Liver (tissue), 3 donors: Measurements from ENCODE around the gene XAB2.

Experiments used
- EGR1 ChIP-seq, 2 donors: IDR thresholded peaks; 2 replicates each; pipeline ENCODE4 v1.6.1; 2016 to 2018; ENCODE audit warnings: antibody characterized with exemption in 2 of 2, low read depth in 2 of 2
- MAX ChIP-seq: IDR thresholded peaks from 2 replicates; pipeline ENCODE4 v1.6.1; 2016; ENCODE audit warnings: antibody characterized with exemption
- NR2F2 ChIP-seq: IDR thresholded peaks from 2 replicates; pipeline ENCODE4 v1.6.1; 2016; ENCODE audit warnings: antibody characterized with exemption
- REST ChIP-seq: IDR thresholded peaks from 2 replicates; pipeline ENCODE4 v1.6.1; 2016; ENCODE audit warnings: antibody characterized with exemption, mild to moderate bottlenecking
- SP1 ChIP-seq: IDR thresholded peaks from 2 replicates; pipeline ENCODE4 v1.6.1; 2018; ENCODE audit warnings: antibody characterized with exemption, mild to moderate bottlenecking
- TAF1 ChIP-seq: conservative IDR thresholded peaks from 2 replicates; pipeline ENCODE4 v1.6.1; 2016; ENCODE audit warnings: antibody characterized with exemption, mild to moderate bottlenecking
- YY1 ChIP-seq: IDR thresholded peaks from 2 replicates; pipeline ENCODE4 v1.6.1; 2016; ENCODE audit warnings: antibody characterized with exemption, mild to moderate bottlenecking
- ZBTB33 ChIP-seq: IDR thresholded peaks from 2 replicates; pipeline ENCODE4 v1.6.1; 2016; ENCODE audit warnings: antibody characterized with exemption
- TF ChIP-seq, protein P1 (sequence below): fragments of 150-350 bp; IDR thresholded peaks from 2 replicates; pipeline ENCODE4 v1.5.1; 2017; ENCODE audit warnings: improper control_type of control experiment, low read depth, low read length; ENCODE audit not compliant: missing input control
- donor health status: healthy.
- donor health status: healthy.

GRCh38 chr19:7627166-7627565 lies 2.2 kb downstream of the XAB2 start:
- TF ChIP-seq, protein P1, sequence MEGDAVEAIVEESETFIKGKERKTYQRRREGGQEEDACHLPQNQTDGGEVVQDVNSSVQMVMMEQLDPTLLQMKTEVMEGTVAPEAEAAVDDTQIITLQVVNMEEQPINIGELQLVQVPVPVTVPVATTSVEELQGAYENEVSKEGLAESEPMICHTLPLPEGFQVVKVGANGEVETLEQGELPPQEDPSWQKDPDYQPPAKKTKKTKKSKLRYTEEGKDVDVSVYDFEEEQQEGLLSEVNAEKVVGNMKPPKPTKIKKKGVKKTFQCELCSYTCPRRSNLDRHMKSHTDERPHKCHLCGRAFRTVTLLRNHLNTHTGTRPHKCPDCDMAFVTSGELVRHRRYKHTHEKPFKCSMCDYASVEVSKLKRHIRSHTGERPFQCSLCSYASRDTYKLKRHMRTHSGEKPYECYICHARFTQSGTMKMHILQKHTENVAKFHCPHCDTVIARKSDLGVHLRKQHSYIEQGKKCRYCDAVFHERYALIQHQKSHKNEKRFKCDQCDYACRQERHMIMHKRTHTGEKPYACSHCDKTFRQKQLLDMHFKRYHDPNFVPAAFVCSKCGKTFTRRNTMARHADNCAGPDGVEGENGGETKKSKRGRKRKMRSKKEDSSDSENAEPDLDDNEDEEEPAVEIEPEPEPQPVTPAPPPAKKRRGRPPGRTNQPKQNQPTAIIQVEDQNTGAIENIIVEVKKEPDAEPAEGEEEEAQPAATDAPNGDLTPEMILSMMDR, result no peak
- TF ChIP-seq REST, result no peak
- TF ChIP-seq MAX, result no peak
- TF ChIP-seq TAF1, result no peak
- no peak for TF ChIP-seq EGR1 (IDR thresholded peaks at IDR 0.05; ENCODE audit: low read depth in 2 of 2)
- TF ChIP-seq NR2F2, result no peak
- TF ChIP-seq YY1, result no peak
- no peak for TF ChIP-seq ZBTB33
- no peak for TF ChIP-seq SP1
